Measurements from ENCODE around the gene ALX1. TPM values are rescaled to one million over a fixed set of nuclear protein-coding genes. Genes with fewer than 3 reads are reported as not detected.

The ALX1 gene
- total RNA-seq (not detected in 2 replicates), polyA plus RNA-seq (0.03 TPM in 1 of 2 replicates, not detected in the other), polyA minus RNA-seq (ENCODE audit: low replicate concordance) (not detected in 2 replicates)
- polyA plus RNA-seq (2012) = not detected in 2 replicates

DNA sequence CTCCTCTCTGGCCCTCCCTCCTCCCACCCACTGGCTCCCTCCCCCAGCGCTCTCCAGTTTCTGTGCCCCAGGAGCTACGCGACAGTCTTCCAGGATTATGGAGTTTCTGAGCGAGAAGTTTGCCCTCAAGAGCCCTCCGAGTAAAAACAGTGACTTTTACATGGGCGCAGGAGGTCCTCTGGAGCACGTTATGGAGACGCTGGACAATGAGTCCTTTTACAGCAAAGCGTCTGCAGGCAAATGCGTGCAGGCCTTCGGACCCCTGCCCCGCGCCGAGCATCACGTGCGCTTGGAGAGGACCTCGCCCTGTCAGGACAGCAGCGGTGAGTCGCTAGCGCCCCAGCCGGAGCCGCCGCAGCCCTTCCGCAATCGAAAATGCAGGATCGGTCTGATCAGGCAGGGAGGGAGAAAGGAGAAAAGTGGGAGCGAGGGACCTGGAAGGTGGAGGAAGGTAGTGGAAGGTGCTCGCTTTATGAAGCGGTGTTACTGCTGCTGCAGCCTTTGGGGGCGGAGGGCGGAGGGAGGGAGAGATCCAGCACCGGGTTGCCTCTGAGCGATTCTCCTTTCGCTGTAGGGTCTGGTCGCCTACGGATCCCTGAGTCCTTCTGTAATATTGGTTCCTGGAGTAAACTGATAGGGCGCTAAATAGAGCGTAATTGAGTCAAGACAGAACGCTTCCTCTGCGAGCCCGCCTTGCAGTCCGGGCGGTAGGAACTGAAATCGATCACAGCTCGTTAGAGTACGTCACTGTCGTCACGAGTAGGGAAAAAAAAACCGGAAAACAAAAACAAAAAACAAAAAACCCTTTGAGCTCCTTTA, at the start of gene ALX1:
Gene ALX1, plus strand, starts transcription at position 56 of the 819 bp plus-strand sequence. Its CDS starts 42 bp downstream, at position 98.
- Histone ChIP-seq H3K79me2 (ENCODE audit: control insufficient read depth, insufficient read depth, low read length) (no peaks in the 10 kb centered on the region), H3K9me3 (ENCODE audit: control insufficient read depth, insufficient read depth, low read depth, low read length) (no peaks in the 10 kb centered on the region), H3K27me3 (ENCODE audit: control insufficient read depth, insufficient read depth, low read length) (peaks cover 14% of the 10 kb centered on the region), H4K20me1 (ENCODE audit: control insufficient read depth, extremely low read depth, insufficient read depth, low read length) (no peaks in the 10 kb centered on the region), H2AFZ (ENCODE audit: low read length) (no peak within 1 kb of the TSS), H3K4me1 (ENCODE audit: control insufficient read depth, extremely low read depth, insufficient read depth, low read length) (no peaks in the 10 kb centered on the region), H3K27ac (ENCODE audit: insufficient read depth, low read length) (no peak within 1 kb of the TSS), H3K9ac (ENCODE audit: insufficient read depth, low read length) (no peak within 1 kb of the TSS), H3K4me2 (ENCODE audit: extremely low read depth, insufficient read depth, low read length) (peak within 1 kb of the TSS; percentile 78), H3K36me3 (ENCODE audit: control insufficient read depth, insufficient read depth, low read length) (no peaks in the 10 kb centered on the region), H3K4me3 (replicated peaks in 1 of 4; ENCODE audit: control extremely low read depth in 1 of 4, insufficient read depth in 1 of 4, low read depth in 3 of 4, low read length in 4 of 4) (peak within 1 kb of the TSS; percentile 32 to 65 (median 43))
- TF ChIP-seq EZH2 (IDR thresholded peaks at IDR 0.05; ENCODE audit: low read length, missing control alignments) (peak; percentile 56), CTCF (conservative IDR thresholded peaks at IDR 0.05 in 1 of 2, IDR thresholded peaks at IDR 0.05 in 1 of 2; ENCODE audit: low read depth in 1 of 2, low read length in 2 of 2) (no peak)
- peak; percentile 14 to 44 for DNase-seq (ENCODE audit: low read depth in 2 of 2)

GRCh38 chr12:85237327-85237726, 42.7 kb upstream of the ALX1 start:
- DNase-seq (ENCODE audit: low read depth in 2 of 2) = no peak
- H3K79me2 ChIP-seq (ENCODE audit: control insufficient read depth, insufficient read depth, low read length) = no peaks in the 10 kb centered on the region
- H3K4me1 ChIP-seq (ENCODE audit: control insufficient read depth, extremely low read depth, insufficient read depth, low read length) = no peaks in the 10 kb centered on the region
- no peak overlapping the region for H3K4me3 ChIP-seq (replicated peaks in 1 of 4; ENCODE audit: control extremely low read depth in 1 of 4, insufficient read depth in 1 of 4, low read depth in 3 of 4, low read length in 4 of 4)
- H3K36me3 ChIP-seq (ENCODE audit: control insufficient read depth, insufficient read depth, low read length) = no peaks in the 10 kb centered on the region
- no peak overlapping the region for H3K27ac ChIP-seq (ENCODE audit: insufficient read depth, low read length)
- no peak overlapping the region for H3K4me2 ChIP-seq (ENCODE audit: extremely low read depth, insufficient read depth, low read length)
- H2AFZ ChIP-seq (ENCODE audit: low read length) = no peak overlapping the region
- no peaks in the 10 kb centered on the region for H3K9me3 ChIP-seq (ENCODE audit: control insufficient read depth, insufficient read depth, low read depth, low read length)
- no peak overlapping the region for H3K9ac ChIP-seq (ENCODE audit: insufficient read depth, low read length)
- no peaks in the 10 kb centered on the region for H4K20me1 ChIP-seq (ENCODE audit: control insufficient read depth, extremely low read depth, insufficient read depth, low read length)
- TF ChIP-seq CTCF (conservative IDR thresholded peaks at IDR 0.05 in 1 of 2, IDR thresholded peaks at IDR 0.05 in 1 of 2; ENCODE audit: low read depth in 1 of 2, low read length in 2 of 2) = no peak
- TF ChIP-seq EZH2 (IDR thresholded peaks at IDR 0.05; ENCODE audit: low read length, missing control alignments) = no peak
- H3K27me3 ChIP-seq (ENCODE audit: control insufficient read depth, insufficient read depth, low read length) = no peaks in the 10 kb centered on the region

DNA sequence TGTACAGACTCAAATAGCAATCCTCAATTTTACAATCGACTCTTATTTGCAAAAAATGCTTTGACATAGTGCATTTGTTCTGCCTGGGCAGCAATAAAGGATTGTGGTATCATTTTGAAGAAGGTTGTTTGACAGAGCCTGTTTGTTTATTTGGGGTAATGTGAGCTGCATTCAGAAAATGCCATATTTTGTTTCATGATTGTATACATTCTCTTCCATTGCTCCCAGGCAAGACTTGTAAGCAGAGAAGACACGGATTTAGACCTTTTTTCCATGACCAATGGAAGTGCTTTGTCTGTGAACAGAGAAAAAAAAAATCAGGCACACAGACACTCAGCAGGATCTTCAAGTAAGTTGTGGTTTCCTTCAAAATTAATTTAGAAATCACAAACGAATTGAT, 35.5 kb upstream of the ALX1 start:
- DNase-seq (ENCODE audit: low read depth in 2 of 2) = no peak
- Histone ChIP-seq H3K9me3 (ENCODE audit: control insufficient read depth, insufficient read depth, low read depth, low read length) (no peaks in the 10 kb centered on the region), H3K36me3 (ENCODE audit: control insufficient read depth, insufficient read depth, low read length) (no peaks in the 10 kb centered on the region), H3K4me2 (ENCODE audit: extremely low read depth, insufficient read depth, low read length) (no peak overlapping the region), H4K20me1 (ENCODE audit: control insufficient read depth, extremely low read depth, insufficient read depth, low read length) (no peaks in the 10 kb centered on the region), H3K4me3 (replicated peaks in 1 of 4; ENCODE audit: control extremely low read depth in 1 of 4, insufficient read depth in 1 of 4, low read depth in 3 of 4, low read length in 4 of 4) (no peak overlapping the region), H3K79me2 (ENCODE audit: control insufficient read depth, insufficient read depth, low read length) (no peaks in the 10 kb centered on the region), H3K4me1 (ENCODE audit: control insufficient read depth, extremely low read depth, insufficient read depth, low read length) (no peaks in the 10 kb centered on the region), H3K9ac (ENCODE audit: insufficient read depth, low read length) (no peak overlapping the region), H2AFZ (ENCODE audit: low read length) (no peak overlapping the region), H3K27me3 (ENCODE audit: control insufficient read depth, insufficient read depth, low read length) (no peaks in the 10 kb centered on the region), H3K27ac (ENCODE audit: insufficient read depth, low read length) (no peak overlapping the region)
- no peak for TF ChIP-seq CTCF (conservative IDR thresholded peaks at IDR 0.05 in 1 of 2, IDR thresholded peaks at IDR 0.05 in 1 of 2; ENCODE audit: low read depth in 1 of 2, low read length in 2 of 2)
- TF ChIP-seq EZH2 (IDR thresholded peaks at IDR 0.05; ENCODE audit: low read length, missing control alignments) = no peak

Measured in fibroblast of lung (primary cell).